Measurements from ENCODE around the gene RPUSD4.
A peak's percentile ranks its signal among the peaks of the same experiment; 100 is the strongest.

The RPUSD4 gene

DNA sequence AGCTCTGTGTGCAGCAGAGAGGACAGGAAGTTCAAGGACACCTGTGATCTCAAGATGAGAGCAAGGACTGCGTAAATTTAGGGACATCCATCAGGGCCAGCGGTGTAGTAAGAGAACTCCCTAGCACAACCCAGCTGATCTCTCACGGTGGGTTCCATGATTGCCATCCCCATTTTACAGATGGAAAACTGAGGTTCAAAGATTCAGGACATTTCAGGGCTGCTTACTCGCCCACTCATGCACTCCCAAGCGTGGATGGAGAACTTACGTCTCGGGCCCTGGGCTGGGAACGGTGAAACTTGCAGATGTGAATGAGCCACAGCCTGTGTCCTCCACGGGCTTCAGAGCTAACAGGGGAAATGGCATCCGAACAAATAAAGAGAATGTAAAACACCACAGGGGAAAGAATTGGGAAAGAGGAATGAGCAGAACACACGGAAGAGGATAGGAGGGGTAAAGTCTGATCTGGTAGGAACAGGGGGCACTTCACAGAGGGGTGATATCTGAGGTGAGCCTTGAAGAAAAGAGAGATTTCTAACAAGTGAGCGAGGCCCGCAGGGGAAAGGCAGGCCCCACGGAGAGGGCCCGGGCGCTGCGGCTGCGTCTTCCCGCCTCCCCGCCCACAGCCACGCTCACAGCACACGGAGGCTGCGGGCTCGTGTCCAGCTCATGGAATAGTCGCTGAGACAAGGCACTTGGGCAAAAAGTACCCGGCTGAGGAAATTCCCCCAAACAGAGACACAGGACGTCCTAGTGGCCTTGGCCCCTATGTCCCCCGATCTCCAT, 55.9 kb downstream of the RPUSD4 start:
- ChIA-PET CTCF (interaction anchor here (0.6 kb wide), 1 partner anchor 13 kb away, joined by 3 read pairs; no protein-coding TSS in a partner anchor), POLR2A (no interaction called here)
- no peak for DNase-seq (ENCODE audit: extremely low spot score)
- TF ChIP-seq FOXK2 (IDR thresholded peaks at IDR 0.05) (no peak), SUZ12 (IDR thresholded peaks at IDR 0.05) (no peak), TARDBP (IDR thresholded peaks at IDR 0.05) (no peak), BHLHE40 (IDR thresholded peaks at IDR 0.05; ENCODE audit: borderline replicate concordance) (no peak), SP1 (IDR thresholded peaks at IDR 0.05) (no peak), ELF4 (IDR thresholded peaks at IDR 0.05) (no peak), NFRKB (IDR thresholded peaks at IDR 0.05) (no peak), ARNT (IDR thresholded peaks at IDR 0.05) (no peak), FOXM1 (IDR thresholded peaks at IDR 0.05; ENCODE audit: borderline replicate concordance) (no peak), CTBP1 (IDR thresholded peaks at IDR 0.05; ENCODE audit: borderline replicate concordance) (no peak), FOXA1 (IDR thresholded peaks at IDR 0.05) (no peak), L3MBTL2 (conservative IDR thresholded peaks at IDR 0.05) (no peak)

DNA sequence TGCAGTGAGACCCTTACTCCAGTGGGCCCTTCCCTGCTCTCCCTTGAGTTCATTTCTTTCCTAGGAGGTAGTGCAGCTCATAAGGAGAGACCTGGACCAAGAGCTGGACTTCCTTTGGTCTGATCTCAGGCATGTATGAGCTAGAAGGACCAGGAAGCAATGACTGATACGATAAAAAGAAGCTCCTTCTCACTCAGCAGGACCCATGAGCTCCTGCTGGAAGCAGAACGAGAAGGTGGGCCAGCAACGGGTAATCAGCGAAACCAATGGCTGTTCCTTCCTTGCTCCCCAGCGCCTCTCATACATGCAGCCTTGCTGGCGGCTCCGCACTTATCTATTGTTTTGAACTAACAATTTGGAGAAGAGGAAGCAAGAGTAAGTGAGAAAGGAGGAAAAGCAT, 56.8 kb downstream of the RPUSD4 start:
- TF ChIP-seq BHLHE40 (IDR thresholded peaks at IDR 0.05; ENCODE audit: borderline replicate concordance) (no peak), ZNF384 (IDR thresholded peaks at IDR 0.05) (no peak), NFRKB (IDR thresholded peaks at IDR 0.05) (no peak), FOXK2 (IDR thresholded peaks at IDR 0.05) (no peak), LEF1 (IDR thresholded peaks at IDR 0.05; ENCODE audit: borderline replicate concordance) (no peak), FOXM1 (IDR thresholded peaks at IDR 0.05; ENCODE audit: borderline replicate concordance) (no peak), SP1 (IDR thresholded peaks at IDR 0.05) (no peak), L3MBTL2 (conservative IDR thresholded peaks at IDR 0.05) (no peak), TARDBP (IDR thresholded peaks at IDR 0.05) (no peak), ELF4 (IDR thresholded peaks at IDR 0.05) (no peak), ARNT (IDR thresholded peaks at IDR 0.05) (no peak), FOXA1 (IDR thresholded peaks at IDR 0.05) (no peak), CTBP1 (IDR thresholded peaks at IDR 0.05; ENCODE audit: borderline replicate concordance) (no peak), SUZ12 (IDR thresholded peaks at IDR 0.05) (no peak), HDGF (IDR thresholded peaks at IDR 0.05; ENCODE audit: borderline replicate concordance) (no peak), PKNOX1 (IDR thresholded peaks at IDR 0.05) (no peak)
- no peak for DNase-seq (ENCODE audit: extremely low spot score)
- ChIA-PET CTCF (interaction anchor here (0.6 kb wide), 1 partner anchor 12 kb away, joined by 3 read pairs; no protein-coding TSS in a partner anchor), POLR2A (interaction anchor here (0.9 kb wide), 1 partner anchor 23 kb away, joined by 3 read pairs; no protein-coding TSS in a partner anchor)

GRCh38 chr11:126153972-126154371, 57.5 kb downstream of the RPUSD4 start:
- TF ChIP-seq BHLHE40 (IDR thresholded peaks at IDR 0.05; ENCODE audit: borderline replicate concordance): no peak
- TF ChIP-seq PKNOX1 (IDR thresholded peaks at IDR 0.05): peak; percentile 92
- peak; percentile 59; the same call in 1 of the 2 replicates for TF ChIP-seq ARNT (IDR thresholded peaks at IDR 0.05)
- peak; percentile 96 for TF ChIP-seq CTBP1 (IDR thresholded peaks at IDR 0.05; ENCODE audit: borderline replicate concordance)
- CTCF ChIA-PET: interaction anchor here (1.8 kb wide), 1 partner anchor 92 kb away, joined by 5 read pairs; no protein-coding TSS in a partner anchor
- POLR2A ChIA-PET: interaction anchor here (0.7 to 0.9 kb wide), 2 partner anchors 22 to 57 kb away, joined by 3 read pairs; partner anchors contain the start of genes FAM118B and RPUSD4
- DNase-seq (ENCODE audit: extremely low spot score): peak; percentile 63

DNA sequence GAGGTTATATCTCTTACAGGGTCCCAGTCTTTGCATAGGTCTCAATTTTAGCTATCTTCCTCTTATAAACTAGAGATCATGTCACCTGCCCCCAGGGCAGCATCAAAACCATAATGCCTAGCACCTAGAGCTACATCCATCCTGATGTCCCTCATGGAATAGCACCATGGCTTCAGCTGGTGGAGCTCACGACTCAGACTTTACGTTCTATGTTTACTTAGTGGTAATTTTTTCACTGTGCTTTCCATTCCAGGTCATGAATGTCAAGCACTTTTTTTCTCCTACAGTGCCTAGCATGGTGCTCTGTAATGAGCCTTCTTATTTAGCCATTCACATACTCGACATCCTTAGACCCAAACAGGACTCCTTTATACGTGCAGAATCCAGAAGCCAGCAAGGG, 58.4 kb downstream of the RPUSD4 start:
- ChIA-PET CTCF (interaction anchor here (1.8 kb wide), 1 partner anchor 91 kb away, joined by 5 read pairs; no protein-coding TSS in a partner anchor), POLR2A (no interaction called here)
- TF ChIP-seq TARDBP (IDR thresholded peaks at IDR 0.05) (no peak), FOXK2 (IDR thresholded peaks at IDR 0.05) (no peak), ZNF384 (IDR thresholded peaks at IDR 0.05) (no peak), ELF4 (IDR thresholded peaks at IDR 0.05) (no peak), SP1 (IDR thresholded peaks at IDR 0.05) (no peak), L3MBTL2 (conservative IDR thresholded peaks at IDR 0.05) (no peak), LEF1 (IDR thresholded peaks at IDR 0.05; ENCODE audit: borderline replicate concordance) (no peak), BHLHE40 (IDR thresholded peaks at IDR 0.05; ENCODE audit: borderline replicate concordance) (no peak), FOXM1 (IDR thresholded peaks at IDR 0.05; ENCODE audit: borderline replicate concordance) (no peak), FOXA1 (IDR thresholded peaks at IDR 0.05) (no peak), NFRKB (IDR thresholded peaks at IDR 0.05) (no peak), ARNT (IDR thresholded peaks at IDR 0.05) (no peak), HDGF (IDR thresholded peaks at IDR 0.05; ENCODE audit: borderline replicate concordance) (no peak), PKNOX1 (IDR thresholded peaks at IDR 0.05) (no peak), CTBP1 (IDR thresholded peaks at IDR 0.05; ENCODE audit: borderline replicate concordance) (no peak), SUZ12 (IDR thresholded peaks at IDR 0.05) (no peak)
- DNase-seq (ENCODE audit: extremely low spot score): no peak

DNA sequence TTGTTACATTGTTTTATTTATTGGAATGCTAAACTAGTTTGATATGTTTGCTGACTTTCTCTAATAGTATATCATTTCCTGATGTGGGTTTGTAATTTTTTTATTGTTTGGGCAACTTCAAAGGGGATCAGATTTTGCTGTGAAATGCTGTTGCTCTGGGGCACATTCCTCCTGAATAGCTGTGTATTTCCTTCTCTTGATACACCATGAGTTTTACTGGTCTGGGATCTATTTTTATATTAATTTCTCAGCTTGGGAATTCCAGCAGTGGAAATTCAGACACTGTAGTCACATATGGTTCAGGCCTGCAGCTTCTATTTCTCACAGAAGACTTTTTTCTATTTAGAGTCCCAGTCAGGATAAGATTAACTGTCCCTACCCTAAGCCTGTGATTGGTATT, 58.9 kb downstream of the RPUSD4 start:
- POLR2A ChIA-PET: no interaction called here
- TF ChIP-seq L3MBTL2 (conservative IDR thresholded peaks at IDR 0.05): no peak
- no peak for TF ChIP-seq FOXK2 (IDR thresholded peaks at IDR 0.05)
- no peak for TF ChIP-seq BHLHE40 (IDR thresholded peaks at IDR 0.05; ENCODE audit: borderline replicate concordance)
- TF ChIP-seq FOXA1 (IDR thresholded peaks at IDR 0.05): no peak
- TF ChIP-seq FOXM1 (IDR thresholded peaks at IDR 0.05; ENCODE audit: borderline replicate concordance): no peak
- no peak for TF ChIP-seq NFRKB (IDR thresholded peaks at IDR 0.05)
- TF ChIP-seq PKNOX1 (IDR thresholded peaks at IDR 0.05): no peak
- CTCF ChIA-PET: interaction anchor here (1.8 kb wide), 1 partner anchor 91 kb away, joined by 5 read pairs; no protein-coding TSS in a partner anchor
- DNase-seq (ENCODE audit: extremely low spot score): no peak
